A673 (cell line): ENCODE measurements around the gene ZSCAN5C. TPM values are rescaled to one million over a fixed set of nuclear protein-coding genes. Genes with fewer than 3 reads are reported as not detected.

ENCODE experiments used
- BruUV-seq: library from RNA; stranded (reverse); fragments of 400-500 nt; replicated peaks from 2 replicates; lab custom pipeline; 2021; lab: Mats Ljungman, UMichigan
- CTCF ChIA-PET: fragments of 300-600 bp; sonication (Branson Sonifier 250); formaldehyde crosslinking; loops from one replicate; lab custom pipeline; 2022; ENCODE audit warnings: antibody characterized with exemption; lab: Charles Lee
- POLR2A ChIA-PET: fragments of 300-600 bp; sonication (Branson Sonifier 250); formaldehyde crosslinking; loops from one replicate; lab custom pipeline; 2022; ENCODE audit warnings: antibody characterized with exemption; ENCODE audit not compliant: low non-redundant PET; lab: Charles Lee
- DNase-seq: peaks from one replicate; pipeline ENCODE4 v3.0.0-alpha.2; 2015; ENCODE audit warnings: low spot score
- H3K27ac ChIP-seq: fragments of 200-600 bp; sonication (generic); 2 replicates; pipeline ENCODE4 v1.5.1; 2016; ENCODE audit warnings: mixed run types, low read depth, mild to moderate bottlenecking, mixed read lengths, antibody characterized with exemption, low read length; ENCODE audit not compliant: poor library complexity, severe bottlenecking
- H3K27me3 ChIP-seq: fragments of 200-600 bp; sonication (generic); replicated peaks from 2 replicates; pipeline ENCODE4 v1.6.1; 2017; ENCODE audit warnings: mixed run types, low read depth, mild to moderate bottlenecking, mixed read lengths, antibody characterized with exemption, low read length; ENCODE audit not compliant: insufficient read depth, poor library complexity
- H3K36me3 ChIP-seq: fragments of 200-600 bp; sonication (generic); 2 replicates; pipeline ENCODE4 v1.6.1; 2016; ENCODE audit warnings: mixed run types, mild to moderate bottlenecking, mixed read lengths, antibody characterized with exemption, low read length; ENCODE audit not compliant: insufficient read depth, poor library complexity, severe bottlenecking
- H3K4me1 ChIP-seq: fragments of 200-600 bp; sonication (generic); 2 replicates; pipeline ENCODE4 v1.6.1; 2017; ENCODE audit warnings: mixed run types, mild to moderate bottlenecking, mixed read lengths, antibody characterized with exemption, low read length; ENCODE audit not compliant: insufficient read depth, poor library complexity, severe bottlenecking
- H3K4me3 ChIP-seq: fragments of 200-600 bp; sonication (generic); 2 replicates; pipeline ENCODE4 v1.5.1; 2016; ENCODE audit warnings: low read depth, mixed run types, mild to moderate bottlenecking, mixed read lengths, low read length; ENCODE audit not compliant: poor library complexity, severe bottlenecking
- H3K9me3 ChIP-seq: fragments of 200-600 bp; sonication (generic); 2 replicates; pipeline ENCODE4 v1.6.1; 2016; ENCODE audit warnings: mixed run types, low read depth, mild to moderate bottlenecking, mixed read lengths, antibody characterized with exemption, low read length; ENCODE audit not compliant: poor library complexity, severe bottlenecking
- EZH2 ChIP-seq: fragments of 200-600 bp; sonication (generic); IDR thresholded peaks from 2 replicates; pipeline ENCODE4 v1.6.1; 2017; ENCODE audit warnings: borderline replicate concordance, low read depth, mild to moderate bottlenecking, mixed read lengths, antibody characterized with exemption, low read length; ENCODE audit not compliant: poor library complexity, severe bottlenecking
- intact Hi-C: fragments of 100-400 bp; cut with micrococcal nuclease; formaldehyde crosslinking; loops from one replicate; pipeline ENCODE4 v1.10.0; 2022; ENCODE audit not compliant: unreplicated experiment
- total RNA-seq: library from RNA; stranded (reverse); gene quantifications from 2 replicates; pipeline ENCODE4 v1.2.3, GENCODE V29; 2021
- TF ChIP-seq, protein P1 (sequence below): fragments of 300-800, 200-600 bp; sonication (generic); conservative IDR thresholded peaks from 2 replicates; pipeline ENCODE4 v1.5.1; 2017; ENCODE audit warnings: low read depth, mild to moderate bottlenecking, antibody characterized with exemption, low read length, moderate library complexity, mixed read lengths

ZSCAN5C gene
- total RNA-seq, 1 experiment from 2014 or later, result not detected

DNA sequence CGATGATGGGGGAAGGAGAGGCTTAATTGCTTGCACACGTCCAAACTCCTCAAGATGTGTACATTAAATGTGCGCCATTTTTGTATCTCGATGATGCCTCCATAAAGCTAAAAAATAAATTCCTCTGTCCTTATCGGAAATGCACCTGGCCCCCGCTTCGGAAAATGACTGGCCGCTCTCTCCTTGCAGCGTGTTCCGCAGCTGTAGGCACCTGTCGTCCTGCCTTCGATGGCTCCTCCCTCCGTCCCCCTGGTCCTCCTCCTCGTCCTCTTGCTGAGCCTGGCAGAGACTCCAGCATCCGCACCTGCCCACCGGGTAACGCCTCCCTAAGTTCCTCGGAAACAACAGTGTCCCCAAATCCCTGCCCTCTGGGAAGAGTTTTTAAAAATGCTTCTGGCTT is 25.2 kb upstream of the ZSCAN5C start:
- POLR2A ChIA-PET, result no interaction called here
- DNase-seq, result no peak
- Histone ChIP-seq H3K36me3 (no peaks in the 10 kb centered on the region), H3K9me3 (no peaks in the 10 kb centered on the region), H3K4me1 (no peaks in the 10 kb centered on the region), H3K27me3 (peaks cover 14% of the 10 kb centered on the region), H3K27ac (no peak overlapping the region), H3K4me3 (no peak overlapping the region)
- TF ChIP-seq, protein P1, sequence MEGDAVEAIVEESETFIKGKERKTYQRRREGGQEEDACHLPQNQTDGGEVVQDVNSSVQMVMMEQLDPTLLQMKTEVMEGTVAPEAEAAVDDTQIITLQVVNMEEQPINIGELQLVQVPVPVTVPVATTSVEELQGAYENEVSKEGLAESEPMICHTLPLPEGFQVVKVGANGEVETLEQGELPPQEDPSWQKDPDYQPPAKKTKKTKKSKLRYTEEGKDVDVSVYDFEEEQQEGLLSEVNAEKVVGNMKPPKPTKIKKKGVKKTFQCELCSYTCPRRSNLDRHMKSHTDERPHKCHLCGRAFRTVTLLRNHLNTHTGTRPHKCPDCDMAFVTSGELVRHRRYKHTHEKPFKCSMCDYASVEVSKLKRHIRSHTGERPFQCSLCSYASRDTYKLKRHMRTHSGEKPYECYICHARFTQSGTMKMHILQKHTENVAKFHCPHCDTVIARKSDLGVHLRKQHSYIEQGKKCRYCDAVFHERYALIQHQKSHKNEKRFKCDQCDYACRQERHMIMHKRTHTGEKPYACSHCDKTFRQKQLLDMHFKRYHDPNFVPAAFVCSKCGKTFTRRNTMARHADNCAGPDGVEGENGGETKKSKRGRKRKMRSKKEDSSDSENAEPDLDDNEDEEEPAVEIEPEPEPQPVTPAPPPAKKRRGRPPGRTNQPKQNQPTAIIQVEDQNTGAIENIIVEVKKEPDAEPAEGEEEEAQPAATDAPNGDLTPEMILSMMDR, result no peak
- TF ChIP-seq EZH2, result no peak
- no TSS peak for BruUV-seq
- CTCF ChIA-PET, result no interaction called here
- intact Hi-C loops, result no loop called here

DNA sequence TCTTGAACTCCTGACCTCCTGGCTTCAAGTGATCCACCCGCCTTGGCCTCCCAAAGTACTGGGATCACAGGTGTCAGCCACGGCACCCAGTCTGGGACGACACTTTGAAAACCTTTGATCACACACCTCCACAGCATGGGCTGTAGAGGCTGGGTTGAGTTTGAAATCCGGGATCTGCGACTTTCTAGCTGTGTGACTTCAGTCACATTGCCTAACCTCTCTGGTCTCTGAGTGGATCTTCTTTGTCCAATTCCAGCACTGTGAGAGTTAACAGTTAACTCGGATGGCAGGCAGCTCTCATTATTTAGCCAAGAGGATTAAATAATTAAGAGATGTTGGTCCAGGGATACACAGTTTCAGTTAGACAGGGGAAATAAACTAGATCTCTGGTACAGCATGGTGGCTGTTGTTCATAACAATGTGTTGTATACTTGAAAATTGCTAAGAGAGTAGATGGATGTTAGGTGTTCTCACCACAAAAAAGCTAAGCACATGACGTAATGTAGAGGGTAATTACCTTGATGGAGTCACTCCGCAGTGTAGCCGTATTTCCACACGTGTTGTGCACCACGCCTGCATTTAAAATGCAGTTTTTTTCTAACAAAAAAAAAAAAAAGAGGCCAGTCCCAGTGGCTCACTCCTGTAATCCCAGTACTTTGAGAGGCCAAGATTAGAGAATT is 24.4 kb upstream of the ZSCAN5C start:
- H3K4me3 ChIP-seq, result no peak overlapping the region
- no TSS peak for BruUV-seq
- H3K9me3 ChIP-seq, result no peaks in the 10 kb centered on the region
- no peaks in the 10 kb centered on the region for H3K4me1 ChIP-seq
- peaks cover 14% of the 10 kb centered on the region for H3K27me3 ChIP-seq
- intact Hi-C loops, result no loop called here
- DNase-seq, result no peak
- ChIA-PET CTCF (interaction anchor here (1.1 kb wide), 1 partner anchor 156 kb away, joined by 3 read pairs; no protein-coding TSS in a partner anchor), POLR2A (interaction anchor here (0.6 kb wide), 1 partner anchor 39 kb away, joined by 5 read pairs; no protein-coding TSS in a partner anchor)
- no peak overlapping the region for H3K27ac ChIP-seq
- TF ChIP-seq, protein P1, result no peak
- TF ChIP-seq EZH2, result no peak
- no peaks in the 10 kb centered on the region for H3K36me3 ChIP-seq

DNA sequence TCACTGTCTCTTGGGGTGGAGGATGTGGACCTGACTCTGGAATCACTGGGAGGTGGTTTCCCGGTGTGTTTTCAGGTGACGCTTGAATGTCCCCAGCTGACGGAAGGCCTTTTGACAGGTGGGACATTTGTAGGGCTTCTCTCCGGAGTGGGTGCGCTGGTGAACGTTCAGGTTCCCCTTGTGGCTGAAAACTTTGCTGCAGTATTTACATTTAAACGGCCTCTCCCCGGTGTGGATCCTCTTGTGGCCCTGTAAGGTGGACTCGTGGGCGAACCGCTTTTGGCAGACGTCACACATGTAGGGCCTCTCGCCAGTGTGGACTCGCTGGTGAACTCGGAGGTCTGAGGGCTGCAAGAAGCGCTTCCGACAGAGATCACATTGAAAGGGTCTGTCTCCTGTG is 12.3 kb upstream of the ZSCAN5C start:
- ChIA-PET CTCF (no interaction called here), POLR2A (no interaction called here)
- Histone ChIP-seq H3K9me3 (no peaks in the 10 kb centered on the region), H3K4me1 (no peaks in the 10 kb centered on the region), H3K27ac (no peak overlapping the region), H3K27me3 (no peaks in the 10 kb centered on the region), H3K36me3 (no peaks in the 10 kb centered on the region), H3K4me3 (no peak overlapping the region)
- no TSS peak for BruUV-seq
- no peak for DNase-seq
- TF ChIP-seq EZH2, result no peak
- TF ChIP-seq, protein P1, result no peak
- intact Hi-C loops, result no loop called here
